ENCODE measurements around the gene MLF1.
"Not testable (repeated sequence)": the region's sequence is repeated elsewhere in the genome, so short reads cannot be mapped to it uniquely, and the experiment has no call there.

Gene MLF1, protein sequence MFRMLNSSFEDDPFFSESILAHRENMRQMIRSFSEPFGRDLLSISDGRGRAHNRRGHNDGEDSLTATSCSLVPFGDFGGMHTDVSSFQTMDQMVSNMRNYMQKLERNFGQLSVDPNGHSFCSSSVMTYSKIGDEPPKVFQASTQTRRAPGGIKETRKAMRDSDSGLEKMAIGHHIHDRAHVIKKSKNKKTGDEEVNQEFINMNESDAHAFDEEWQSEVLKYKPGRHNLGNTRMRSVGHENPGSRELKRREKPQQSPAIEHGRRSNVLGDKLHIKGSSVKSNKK

DNA sequence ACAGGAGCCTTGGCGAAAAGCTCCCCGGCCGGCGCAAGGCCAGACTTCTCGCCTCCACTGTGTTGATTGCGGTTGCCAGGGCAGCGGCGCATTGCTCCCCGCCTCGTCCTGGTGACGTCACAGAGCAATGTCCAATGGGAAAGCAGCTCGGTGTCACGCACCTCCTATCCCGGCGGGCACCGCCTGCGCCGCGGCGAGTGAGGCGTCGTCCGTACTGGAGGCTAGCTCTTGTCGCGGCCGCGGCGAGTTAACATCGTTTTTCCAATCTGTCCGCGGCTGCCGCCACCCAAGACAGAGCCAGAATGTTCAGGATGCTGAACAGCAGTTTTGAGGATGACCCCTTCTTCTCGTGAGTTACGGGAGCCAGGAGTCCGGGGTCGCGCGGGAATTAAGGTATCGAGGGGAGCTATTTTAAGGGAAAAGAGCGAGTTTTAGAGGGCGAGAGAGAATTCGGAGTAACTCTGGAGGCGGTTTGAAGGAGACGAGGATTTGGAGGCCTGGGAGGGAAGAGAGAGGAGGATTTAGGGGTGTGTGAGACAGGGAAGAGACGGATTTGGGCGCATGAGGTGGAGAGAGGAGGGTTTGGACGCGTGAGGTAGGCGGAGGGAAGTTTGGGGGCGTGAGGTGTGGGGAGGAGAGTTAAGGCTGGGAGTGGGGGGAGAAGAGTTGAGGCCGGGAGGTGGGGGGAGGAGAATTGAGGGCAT is at the start of gene MLF1:
TSS of gene MLF1 (plus strand) at position 196 of the 704 bp plus-strand sequence. CDS start at position 303, 107 bp downstream.
- peak; percentile 79 to 81 for DNase-seq (ENCODE audit: low read depth in 2 of 2)

DNA sequence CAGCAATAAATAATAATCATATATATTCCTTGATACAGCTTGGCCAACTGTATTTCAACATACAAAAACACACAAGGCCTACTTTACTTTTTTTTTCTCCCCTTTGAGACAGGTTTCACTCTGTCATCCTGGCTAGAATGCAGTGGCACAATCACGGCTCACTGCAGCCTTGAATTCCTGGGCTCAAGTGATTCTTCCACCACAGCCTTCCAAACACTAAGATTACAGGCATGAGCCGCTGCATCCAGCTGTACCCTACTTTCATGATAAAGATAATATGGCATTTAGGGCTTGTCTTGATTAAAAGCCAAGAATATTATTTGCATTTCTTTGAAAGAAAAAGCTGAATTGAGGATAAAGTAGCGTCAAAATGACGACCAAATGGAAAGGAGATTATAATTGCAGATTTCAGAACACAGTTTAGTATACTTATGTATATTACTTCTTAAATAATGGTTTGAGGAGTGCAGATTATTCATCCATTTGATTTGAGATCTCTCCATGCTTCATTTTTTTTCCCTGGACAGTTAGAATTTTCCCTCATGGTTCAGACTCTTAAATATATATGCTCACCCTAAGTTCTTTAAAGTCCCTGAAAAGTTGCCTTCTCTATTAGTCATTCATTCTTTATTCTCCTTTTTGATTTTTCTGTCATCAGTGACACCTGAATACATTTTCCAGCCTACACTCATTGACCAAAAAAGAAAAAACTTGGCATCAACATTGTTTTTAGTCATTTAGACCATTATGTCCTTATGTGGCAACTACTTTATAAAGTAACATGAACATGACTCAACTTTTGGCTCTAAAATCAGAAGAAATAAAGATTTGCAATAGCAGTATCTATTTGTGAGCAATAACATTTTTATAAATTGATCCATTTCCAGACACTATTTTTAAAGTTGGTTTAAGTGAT is 48.5 kb upstream of the MLF1 start:
- DNase-seq (ENCODE audit: low read depth in 2 of 2), result no peak

DNA sequence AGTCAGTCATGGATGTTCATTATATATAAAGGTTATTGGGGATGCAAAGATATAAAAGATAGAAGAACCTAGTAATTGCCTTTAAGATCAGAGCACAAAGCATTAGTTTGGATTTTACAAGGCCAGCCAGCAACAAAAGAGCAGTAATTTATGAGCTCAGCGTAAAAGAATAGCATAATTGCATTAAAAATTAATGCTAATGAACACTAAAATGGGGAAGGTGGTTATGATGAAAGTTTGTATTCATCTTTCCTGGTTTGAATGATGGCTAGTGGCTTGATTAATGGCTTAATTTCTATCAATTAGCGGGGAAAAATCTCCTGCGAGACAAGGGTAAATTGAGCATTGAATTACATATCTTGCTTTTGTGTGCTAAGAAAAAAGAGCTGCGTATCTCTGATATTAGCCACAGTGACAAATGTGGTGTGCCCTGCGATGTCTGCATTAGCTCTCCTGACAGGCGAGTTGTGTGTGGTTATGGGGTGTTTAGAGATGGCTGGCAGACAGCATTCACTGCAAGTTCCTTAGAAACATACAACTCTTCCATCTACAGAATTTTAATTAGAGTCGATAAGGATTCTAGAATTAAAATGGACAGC is 42.8 kb upstream of the MLF1 start:
- no peak for DNase-seq (ENCODE audit: low read depth in 2 of 2)

DNA sequence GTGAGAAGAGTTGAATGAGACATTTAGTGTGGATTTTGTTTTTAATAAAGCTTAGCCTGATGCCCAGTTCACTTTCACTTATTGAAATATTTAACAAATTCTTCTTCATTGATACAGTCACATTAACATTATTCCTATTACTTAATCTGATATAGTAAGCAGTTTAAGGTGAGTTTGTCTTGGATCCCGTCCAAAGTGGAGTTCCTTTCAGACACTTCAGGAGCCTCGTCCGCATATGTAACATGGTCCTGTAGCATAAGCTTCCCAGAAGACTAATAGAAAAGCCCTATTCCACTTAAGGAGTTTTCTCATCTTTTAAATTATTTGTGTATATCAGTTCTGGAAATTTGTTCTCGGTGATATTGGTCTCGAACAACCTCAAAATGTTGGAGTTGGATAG is 39.7 kb upstream of the MLF1 start:
- no peak for DNase-seq (ENCODE audit: low read depth in 2 of 2)

DNA sequence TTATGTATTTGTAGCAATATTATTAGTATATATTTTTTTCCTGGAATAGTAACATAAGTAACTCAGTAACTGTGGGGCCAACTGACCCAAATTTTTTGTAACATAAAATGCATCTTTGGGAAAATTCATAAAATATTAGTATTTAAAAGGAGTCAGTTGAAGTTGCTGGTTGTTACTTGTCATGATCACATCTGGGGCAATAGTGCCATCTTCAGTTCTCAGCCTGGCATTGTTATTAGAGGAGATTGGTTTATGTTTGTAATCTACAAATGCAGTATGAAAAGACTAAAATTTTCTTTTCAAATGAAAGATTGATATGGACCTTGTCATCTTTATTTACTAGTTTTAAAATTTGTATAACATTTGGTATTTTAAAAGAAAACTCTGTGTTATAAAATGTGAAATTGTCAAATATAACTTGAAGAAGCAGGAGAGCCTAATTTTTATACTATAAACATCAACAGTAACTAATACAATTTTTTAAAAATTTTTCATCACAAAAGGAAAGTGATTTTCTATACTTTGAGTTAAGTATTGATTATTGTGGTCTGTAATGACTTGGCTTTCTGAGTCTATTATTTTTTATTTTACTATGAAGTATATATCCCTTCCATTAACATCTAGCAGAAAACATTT is 38.8 kb upstream of the MLF1 start:
- DNase-seq (ENCODE audit: low read depth in 2 of 2), result no peak

DNA sequence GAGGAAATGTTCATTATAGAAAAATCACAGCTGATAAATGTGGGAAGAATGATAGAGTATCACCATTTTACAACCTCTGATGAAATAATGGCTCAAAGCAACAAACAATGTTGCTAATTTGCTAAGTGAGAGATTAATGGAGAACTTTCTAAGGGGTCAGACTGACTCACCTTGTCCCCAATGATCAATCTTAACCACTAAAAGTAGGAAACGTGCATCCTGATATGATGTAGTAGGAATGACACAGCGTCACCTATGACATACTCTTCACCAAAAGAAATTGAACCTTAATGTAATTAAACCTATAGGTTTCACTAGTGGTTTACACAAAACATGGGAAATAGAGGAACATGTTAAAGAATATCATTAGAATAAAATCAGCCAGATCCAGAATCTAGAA is 35.1 kb upstream of the MLF1 start:
- no peak for DNase-seq (ENCODE audit: low read depth in 2 of 2)

DNA sequence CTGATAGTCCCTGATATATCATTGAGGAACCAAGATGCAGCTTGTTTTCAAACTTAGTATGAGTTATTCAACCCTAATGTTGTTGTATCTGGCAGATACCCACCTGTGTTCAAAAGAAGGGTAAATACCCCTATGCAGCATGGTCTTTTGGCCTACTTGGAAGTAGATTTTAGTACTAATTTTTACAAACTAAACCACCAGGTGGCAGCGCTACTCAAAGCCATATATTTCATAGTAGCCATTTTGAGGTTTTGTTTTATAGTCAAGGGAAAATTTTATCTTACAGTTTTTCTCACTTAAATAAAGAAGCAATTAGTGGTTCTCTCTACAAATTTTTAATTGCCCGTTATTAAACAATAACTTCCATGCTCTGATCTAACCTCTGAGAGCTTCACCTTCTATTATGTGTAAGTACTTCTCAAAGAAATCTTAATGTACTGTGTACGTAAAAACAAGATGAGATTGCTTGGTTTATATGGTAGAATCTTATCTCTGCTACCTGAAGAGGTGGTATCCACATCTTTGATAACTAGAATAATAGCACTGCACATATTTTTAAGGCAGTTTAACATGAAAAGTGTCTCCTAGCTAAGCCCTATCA is 31.5 kb upstream of the MLF1 start:
- no peak for DNase-seq (ENCODE audit: low read depth in 2 of 2)

DNA sequence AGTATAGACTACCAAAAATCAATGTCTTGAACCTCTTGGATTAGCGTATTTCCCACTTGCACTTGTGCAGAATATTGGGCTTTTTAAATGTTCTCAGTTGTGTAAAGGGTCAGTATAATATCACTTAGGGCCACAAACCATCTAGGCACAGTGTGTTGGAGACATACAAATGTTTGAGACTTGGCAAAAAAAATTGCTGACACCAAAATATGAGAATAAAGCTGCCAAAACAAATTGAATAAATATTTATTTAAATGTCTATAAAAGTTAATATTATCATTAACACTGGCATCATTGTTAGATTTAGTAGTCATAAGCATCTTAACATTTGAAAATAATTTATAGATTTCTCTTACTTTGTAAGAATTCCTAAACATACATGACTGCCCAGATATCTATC is 30.9 kb upstream of the MLF1 start:
- DNase-seq (ENCODE audit: low read depth in 2 of 2), result no peak

DNA sequence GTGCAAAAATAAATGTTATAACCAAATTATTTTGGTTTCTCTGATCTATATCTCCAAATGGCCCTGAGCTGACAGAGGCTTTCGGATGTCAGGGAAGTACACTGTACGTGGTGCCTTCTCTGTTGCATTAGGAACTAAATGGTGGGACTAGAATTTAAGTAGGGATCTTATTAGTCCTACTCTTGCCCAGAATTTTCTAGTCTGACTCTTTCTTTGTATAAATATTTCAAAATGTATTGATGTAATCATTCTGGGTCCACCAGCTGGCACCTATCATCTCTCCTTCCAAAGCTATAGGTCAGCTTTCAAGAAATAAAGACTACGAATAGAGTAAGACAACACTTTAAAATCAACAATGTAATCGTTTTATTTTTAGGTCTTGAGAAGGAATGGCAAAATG is 22.3 kb upstream of the MLF1 start:
- no peak for DNase-seq (ENCODE audit: low read depth in 2 of 2)

DNA sequence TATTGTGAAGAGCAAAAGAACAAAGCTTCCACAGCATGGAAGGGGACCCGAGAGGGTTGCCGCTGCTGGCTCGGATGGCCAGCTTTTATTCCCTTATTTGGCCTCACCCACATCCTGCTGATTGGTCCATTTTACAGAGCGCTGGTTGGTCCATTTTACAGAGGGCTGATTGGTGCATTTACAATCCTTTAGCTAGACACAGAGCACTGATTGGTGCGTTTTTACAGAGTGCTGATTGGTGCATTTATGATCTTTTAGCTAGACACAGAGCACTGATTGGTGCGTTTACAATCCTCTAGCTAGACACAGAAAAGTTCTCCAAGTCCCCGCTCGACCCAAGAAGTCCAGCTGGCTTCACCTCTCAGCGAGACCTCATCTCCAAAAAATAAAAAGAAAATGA is 21.1 kb upstream of the MLF1 start:
- not testable (repeated sequence) for DNase-seq (ENCODE audit: low read depth in 2 of 2)

DNA sequence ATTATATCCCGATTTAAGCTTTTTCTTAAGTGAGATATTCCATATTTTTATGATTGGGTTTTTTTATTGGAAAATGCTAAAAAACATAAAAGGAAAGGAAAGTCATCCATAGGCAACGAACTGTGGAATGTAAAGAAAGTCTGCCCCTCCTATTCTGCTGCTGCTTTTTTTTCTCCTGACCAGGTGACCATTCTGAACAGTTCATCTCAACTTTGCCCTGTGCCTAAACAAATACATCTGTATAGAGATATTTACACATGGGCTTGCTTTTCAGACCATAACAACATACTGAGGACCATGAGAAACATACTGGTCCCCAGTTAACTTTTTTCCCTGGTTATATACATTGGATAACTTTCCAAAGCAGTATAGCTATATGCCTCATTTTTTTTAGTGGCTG is 18.9 kb upstream of the MLF1 start:
- DNase-seq (ENCODE audit: low read depth in 2 of 2), result no peak

DNA sequence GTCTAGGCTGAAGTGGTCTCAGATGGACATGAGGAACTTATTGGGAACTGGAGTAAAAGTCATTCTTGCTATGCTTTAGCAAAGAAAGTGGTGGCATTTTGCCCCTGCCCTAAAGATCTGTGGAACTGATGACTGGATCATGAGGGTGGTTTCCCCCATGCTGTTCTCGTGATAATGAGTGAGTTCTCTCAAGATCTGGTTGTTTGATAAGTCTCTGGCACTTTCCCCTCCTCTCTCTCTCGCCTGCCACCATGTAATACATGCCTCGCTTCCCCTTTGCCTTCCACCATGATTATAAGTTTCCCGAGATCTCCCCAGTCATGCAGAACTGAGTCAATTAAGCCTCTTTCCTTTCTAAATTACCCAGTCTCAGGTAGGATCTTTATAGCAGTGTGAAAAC is 11.5 kb upstream of the MLF1 start:
- no peak for DNase-seq (ENCODE audit: low read depth in 2 of 2)

DNA sequence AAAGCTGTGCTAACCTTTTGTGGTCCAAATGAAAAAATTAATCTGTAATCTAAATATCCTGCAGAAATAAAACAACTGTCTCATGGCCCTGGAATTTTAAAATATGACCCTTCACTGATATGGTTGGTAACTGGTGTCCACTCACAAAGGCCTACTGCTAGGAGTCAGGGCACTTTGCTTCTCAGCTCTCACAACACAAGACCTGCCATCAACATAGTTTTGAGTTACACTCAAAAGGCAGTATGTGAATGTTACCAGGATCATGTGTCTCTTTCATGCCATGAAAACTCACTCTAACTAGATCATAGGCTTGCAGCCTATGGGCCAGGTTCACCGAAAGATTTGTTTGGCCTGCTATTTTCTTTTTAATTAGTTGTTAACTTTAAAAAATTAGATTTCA is 10.0 kb upstream of the MLF1 start:
- no peak for DNase-seq (ENCODE audit: low read depth in 2 of 2)

DNA sequence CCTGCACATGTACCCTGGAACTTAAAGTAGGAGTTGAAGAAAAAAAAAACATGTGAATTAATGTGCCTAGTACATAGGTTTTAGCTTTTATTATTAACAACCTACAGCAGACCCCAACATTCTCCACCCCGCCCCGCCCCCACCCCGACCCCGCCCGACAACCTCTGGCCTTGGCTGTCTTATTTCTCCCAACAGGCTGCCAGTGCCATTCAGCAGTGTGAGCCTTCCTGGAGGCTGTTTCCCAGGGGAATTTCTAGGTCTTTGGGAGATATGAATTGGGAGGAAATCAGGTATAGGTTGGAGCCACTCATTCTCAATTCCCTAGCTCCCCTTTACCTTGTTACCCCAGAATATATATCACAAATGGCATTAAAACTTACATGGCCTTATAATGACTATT is 8.3 kb upstream of the MLF1 start:
- DNase-seq (ENCODE audit: low read depth in 2 of 2), result no peak

DNA sequence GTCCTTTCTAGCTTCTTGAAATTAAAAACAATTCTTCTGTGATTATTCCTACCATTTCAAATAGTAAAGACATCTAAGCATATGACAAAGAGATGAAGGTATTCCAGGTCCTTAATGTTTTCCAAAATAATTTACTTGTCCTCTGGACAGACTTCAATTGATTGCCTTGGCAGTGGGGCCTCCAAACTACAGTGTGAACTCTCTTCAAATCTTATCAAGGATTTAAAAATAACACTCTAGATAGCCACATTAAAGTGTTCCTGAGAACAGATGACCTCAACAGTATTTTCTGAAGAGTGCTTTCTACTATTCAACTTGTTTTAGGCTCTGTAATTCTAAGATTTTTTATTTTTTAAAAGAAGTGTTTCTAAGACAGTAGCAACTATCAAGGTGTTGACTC is 7.9 kb upstream of the MLF1 start:
- DNase-seq (ENCODE audit: low read depth in 2 of 2), result no peak

DNA sequence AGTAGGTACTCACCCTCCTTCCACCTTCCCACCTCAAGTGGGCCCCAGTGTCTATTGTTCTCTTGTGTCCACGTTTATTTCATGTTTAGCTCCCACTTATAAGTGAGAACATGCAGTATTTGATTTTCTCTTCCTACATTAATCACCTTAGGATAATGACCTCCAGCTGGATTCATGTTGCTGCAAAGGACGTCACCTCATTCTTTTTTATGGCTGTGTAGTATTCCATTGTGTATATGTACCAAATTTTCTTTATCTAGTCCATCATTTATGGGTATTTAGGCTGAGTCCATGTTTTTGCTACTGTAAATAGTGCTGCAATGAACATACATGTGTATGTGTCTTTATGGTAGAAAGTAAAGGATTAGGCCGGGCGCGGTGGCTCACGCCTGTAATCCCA is 5.9 kb upstream of the MLF1 start:
- DNase-seq (ENCODE audit: low read depth in 2 of 2), result no peak

DNA sequence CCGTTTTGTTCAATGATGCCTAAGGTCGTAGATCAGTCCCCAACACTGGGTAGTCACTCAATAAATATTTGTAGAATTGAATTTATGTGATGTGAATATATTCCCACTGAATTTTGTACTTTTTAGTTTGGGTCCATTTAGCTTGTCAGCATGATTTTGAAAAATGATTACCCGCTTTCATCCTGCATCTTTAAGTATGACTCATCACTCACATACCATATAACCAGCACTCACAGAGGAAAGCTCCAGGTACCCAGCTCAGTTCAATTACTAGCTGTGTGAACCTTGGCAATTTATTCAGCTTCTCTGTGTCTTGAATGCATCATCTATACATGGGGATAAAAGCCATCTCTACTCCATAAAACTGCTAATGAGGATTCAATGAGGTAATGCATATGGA is 2.2 kb upstream of the MLF1 start:
- no peak for DNase-seq (ENCODE audit: low read depth in 2 of 2)

DNA sequence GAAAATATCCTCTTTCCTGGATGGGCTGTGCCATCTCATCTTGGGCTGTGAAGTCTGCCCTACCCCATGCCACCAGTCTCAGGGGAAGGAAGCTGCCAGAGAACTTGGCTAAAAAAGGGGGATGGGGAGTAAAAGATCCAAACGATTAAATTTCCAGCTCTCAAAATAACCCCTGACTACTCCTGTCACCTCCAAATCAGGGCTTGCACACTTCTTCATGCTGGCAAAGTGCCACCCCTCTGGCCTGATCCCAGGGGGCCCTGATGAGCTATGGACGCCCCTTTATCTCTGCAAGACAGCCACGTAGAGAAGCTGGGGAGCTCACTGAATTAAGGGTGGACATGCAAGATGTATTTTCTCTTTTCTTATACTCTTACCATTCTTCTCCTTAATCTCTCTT is 1.2 kb upstream of the MLF1 start:
- no peak for DNase-seq (ENCODE audit: low read depth in 2 of 2)

DNA sequence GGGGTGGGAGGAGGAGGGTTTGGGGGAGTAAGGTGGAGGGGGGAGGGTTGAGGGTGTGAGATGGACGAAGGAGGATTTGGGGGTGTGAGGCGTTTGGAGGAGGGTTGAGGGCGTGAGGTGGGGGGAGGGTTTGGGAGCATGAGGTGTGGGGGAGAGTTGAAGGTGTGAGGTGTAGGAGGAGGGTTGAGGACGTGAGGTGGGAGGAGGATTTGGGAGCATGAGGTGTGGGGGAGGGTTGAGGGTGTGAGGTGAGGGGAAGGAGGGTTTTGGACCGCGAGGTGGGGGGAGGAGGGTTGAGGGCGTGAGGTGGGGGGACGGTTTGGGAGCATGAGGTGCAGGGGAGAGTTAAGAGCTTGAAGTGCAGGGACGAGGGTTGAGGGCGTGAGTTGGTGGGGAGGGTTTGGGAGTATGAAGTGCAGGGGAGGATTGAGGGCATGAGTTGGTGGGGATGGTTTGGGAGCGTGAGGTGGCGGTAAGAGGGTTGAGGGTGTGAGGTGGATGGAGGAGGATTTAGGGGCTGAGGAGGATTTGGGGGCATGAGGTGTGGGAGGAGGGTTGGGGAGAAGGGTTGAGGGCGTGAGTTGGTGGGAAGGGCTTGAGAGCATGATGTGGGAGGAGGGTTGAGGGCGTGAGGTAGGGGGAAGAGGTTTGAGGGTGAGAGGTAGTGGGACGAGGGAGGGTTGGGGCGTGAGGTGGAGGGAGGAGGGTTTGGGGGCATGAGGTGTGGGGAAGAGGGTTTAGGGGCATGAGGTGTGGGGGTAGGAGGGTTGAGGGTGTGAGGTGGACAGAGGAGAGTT is 1.2 kb downstream of the MLF1 start:
- DNase-seq (ENCODE audit: low read depth in 2 of 2), result no peak

DNA sequence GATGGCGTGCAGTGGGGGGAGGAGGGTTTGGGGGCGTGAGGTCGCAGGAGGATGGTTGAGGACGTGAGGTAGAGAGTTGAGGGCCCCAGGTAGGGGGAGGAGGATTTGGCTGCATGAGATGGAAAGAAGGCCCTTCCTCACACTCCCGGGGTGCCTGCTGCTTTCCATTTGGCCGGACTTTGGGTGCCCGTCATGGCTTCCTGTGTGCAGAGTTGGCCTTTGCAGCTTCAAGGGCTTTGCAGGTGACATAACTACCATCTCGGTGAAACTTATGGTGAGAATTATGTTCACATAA is 1.7 kb downstream of the MLF1 start:
- DNase-seq (ENCODE audit: low read depth in 2 of 2), result no peak

DNA sequence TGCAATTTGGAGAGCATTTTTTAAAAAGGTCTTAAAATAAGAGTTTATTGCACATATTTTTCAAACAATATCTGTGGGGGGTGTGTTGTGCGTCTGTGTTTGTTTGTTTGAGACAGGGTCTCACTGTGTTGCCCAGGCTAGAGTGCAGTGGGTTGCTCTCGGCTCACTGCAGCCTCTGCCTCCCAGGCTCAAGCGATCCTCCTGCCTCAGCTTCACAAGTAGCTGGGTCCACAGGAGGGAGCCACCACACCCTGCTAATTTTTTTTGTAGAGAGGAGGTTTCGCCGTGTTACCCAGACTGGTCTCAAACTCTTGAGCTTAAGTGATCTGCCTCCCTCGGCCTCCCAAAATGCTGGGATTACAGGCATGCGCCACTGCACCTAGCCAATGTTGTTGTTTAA is 2.7 kb downstream of the MLF1 start:
- no peak for DNase-seq (ENCODE audit: low read depth in 2 of 2)
